ENCODE measurements around the gene MVK. TPM values are rescaled to one million over a fixed set of nuclear protein-coding genes. Genes with fewer than 3 reads are reported as not detected.

Gene MVK
- 28.4 and 28.9 TPM in 2 replicates for total RNA-seq (2022)
- percentile 61 among the genes with signal in this experiment for Bru-seq, nascent RNA
- percentile 61 among the genes with signal in this experiment for BruChase-seq, experiment 1, labeled RNA remaining after a 2-hour chase
- percentile 60 among the genes with signal in this experiment for BruChase-seq, experiment 2, labeled RNA remaining after a 6-hour chase
- long read RNA-seq, transcript MVK-203 (9 exons, 1,644 nt): minor isoform, 5 of 84 reads
- long read RNA-seq, transcript MVK-201 (11 exons, 1,956 nt): major isoform, 62 of 84 reads
- long read RNA-seq, partial matches to known transcripts: 3 of 84 reads
- long read RNA-seq, other reads (novel, unspliced or antisense): 11 of 84 reads

DNA sequence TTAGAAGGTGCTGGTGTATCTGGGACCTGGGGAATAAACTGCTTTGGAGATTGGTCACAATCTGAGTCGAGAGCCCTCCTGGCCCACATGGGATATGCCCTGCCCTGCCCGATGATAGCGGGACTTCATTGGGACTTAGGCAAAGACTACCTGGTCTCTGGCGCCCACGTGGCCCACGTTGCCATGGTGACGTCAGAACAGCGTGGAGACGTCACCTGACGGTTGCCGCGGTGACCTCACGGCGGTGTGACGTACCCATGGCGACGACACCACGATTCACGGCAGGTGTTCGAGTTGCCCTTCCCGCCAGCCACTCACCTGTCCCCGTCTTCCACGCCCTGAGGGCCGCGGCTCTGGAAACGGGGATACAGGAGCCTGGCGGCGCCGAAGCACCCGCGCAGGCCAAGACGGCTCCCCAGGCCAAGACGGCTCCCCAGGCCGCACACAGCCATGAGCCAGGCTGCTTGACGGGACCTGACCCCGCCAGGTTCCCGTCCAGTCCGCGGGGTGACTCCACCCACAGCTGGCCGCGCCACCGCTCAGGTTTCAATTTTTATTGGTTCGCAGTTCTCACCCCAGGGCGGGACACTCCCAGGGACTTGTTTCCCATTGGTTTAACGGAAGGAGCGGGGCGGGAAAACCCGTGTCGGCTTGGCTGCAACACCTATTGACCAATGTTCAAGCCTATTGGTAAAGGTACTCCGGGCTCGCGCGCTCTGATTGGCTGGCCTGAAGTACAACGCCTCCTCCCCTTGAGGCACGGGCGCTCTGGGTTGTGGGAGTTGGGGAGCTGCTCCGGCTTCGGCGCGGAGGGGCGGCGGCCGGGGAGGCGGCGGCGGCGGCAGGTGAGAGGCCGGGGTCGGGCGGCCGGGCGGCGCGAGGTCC lies at the start of gene MVK, which contains the start of gene MMAB:
TSS of gene MVK (plus strand) at position 766 of the 885 bp plus-strand sequence. CDS start 1,029 bp downstream, outside the sequence.
TSS of gene MMAB (minus strand) at position 476 of the 885 bp plus-strand sequence. CDS start at position 452, 24 bp downstream.
- Mint-ChIP-seq H3K36me3 (ENCODE audit: insufficient read depth, unreplicated experiment) (peaks cover 45% of the 10 kb centered on the region), H3K9me3 (ENCODE audit: unreplicated experiment) (no peaks in the 10 kb centered on the region), H3K4me3 (ENCODE audit: unreplicated experiment) (peak within 1 kb of the TSS; percentile 81), H3K27ac (ENCODE audit: unreplicated experiment) (peak within 1 kb of the TSS; percentile 96), H3K27me3 (ENCODE audit: insufficient read depth, unreplicated experiment) (no peaks in the 10 kb centered on the region), H3K4me1 (ENCODE audit: low read depth, unreplicated experiment) (no peaks in the 10 kb centered on the region)
- peak within 1 kb of the TSS; percentile 65 for H3K4me3 ChIP-seq (ENCODE audit: low read depth, low read length)
- POLR2A ChIA-PET: interaction anchor here (0.8 to 1.1 kb wide), 6 partner anchors 19 to 167 kb away, joined by 3 to 4 read pairs (median 3); partner anchors contain the start of genes KCTD10 and UBE3B
- TF ChIP-seq, protein P1, sequence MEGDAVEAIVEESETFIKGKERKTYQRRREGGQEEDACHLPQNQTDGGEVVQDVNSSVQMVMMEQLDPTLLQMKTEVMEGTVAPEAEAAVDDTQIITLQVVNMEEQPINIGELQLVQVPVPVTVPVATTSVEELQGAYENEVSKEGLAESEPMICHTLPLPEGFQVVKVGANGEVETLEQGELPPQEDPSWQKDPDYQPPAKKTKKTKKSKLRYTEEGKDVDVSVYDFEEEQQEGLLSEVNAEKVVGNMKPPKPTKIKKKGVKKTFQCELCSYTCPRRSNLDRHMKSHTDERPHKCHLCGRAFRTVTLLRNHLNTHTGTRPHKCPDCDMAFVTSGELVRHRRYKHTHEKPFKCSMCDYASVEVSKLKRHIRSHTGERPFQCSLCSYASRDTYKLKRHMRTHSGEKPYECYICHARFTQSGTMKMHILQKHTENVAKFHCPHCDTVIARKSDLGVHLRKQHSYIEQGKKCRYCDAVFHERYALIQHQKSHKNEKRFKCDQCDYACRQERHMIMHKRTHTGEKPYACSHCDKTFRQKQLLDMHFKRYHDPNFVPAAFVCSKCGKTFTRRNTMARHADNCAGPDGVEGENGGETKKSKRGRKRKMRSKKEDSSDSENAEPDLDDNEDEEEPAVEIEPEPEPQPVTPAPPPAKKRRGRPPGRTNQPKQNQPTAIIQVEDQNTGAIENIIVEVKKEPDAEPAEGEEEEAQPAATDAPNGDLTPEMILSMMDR (IDR thresholded peaks at IDR 0.05; ENCODE audit: insufficient read depth in 1 of 2, low read depth in 1 of 2, low read length in 1 of 2, severe bottlenecking in 1 of 2, unreplicated experiment in 1 of 2): no peak
- no TSS peak for BruUV-seq (replicated peaks)
- H3K9me3 ChIP-seq: no peaks in the 10 kb centered on the region
- CTCF ChIA-PET: interaction anchor here (1.0 to 1.8 kb wide), 4 partner anchors 9 to 202 kb away, joined by 3 to 14 read pairs (median 5); partner anchors contain the start of gene FAM222A
- DNase-seq: peak; percentile 99 to 100
- no peaks in the 10 kb centered on the region; the same call in 1 of the 2 replicates for H3K4me1 ChIP-seq
- intact Hi-C loops (cut with micrococcal nuclease; ENCODE audit: unreplicated experiment): loop anchor here (2.0 to 5.0 kb wide), 2 partner anchors 54 to 1169 kb away; partner anchors contain the start of gene PPP1CC
- H3K36me3 ChIP-seq (ENCODE audit: control insufficient read depth, insufficient read depth, low read length): no peaks in the 10 kb centered on the region; the same call in 1 of the 2 replicates
- H3K27me3 ChIP-seq (replicated peaks; ENCODE audit: control insufficient read depth, insufficient read depth, low read length): no peaks in the 10 kb centered on the region

DNA sequence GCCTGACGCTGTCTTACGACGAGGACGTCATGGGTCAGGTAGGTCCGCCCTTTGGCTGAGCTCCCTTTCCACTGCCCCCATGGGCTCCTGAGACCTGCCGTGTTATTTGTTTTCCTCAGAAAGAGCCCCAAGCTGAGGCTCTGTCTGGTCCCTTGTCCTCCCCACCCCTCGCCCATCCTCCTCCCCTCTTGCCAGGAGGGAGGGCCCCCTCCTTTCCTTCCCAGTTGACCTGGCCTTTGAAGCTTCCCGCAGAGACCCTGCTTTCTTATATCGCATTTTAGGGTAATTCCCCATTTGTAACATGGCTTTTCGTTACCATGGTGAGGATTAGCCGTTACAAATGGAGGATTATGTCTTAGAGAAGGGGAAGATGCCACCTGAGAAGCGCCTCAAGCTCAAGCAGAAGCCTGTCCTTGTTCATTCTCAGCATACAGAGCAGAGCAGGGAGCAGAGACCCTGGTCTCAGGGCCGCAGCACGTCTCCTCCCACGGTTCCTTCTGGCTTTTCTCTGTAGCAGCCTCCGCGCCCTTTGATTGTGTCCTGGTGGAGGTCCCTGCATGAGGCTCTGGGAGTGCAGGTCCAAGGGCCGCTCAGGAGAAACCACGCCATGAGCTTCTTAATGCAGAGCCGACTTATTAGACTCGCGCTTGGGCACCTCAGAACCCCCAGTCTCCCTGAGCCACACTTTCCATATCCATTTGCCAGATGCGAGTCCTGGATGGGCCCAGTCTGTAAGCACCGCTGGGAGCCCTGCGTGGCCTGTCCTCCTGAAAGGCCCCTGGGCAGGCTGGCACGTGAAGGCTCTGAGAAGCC lies 48.9 kb upstream of the MVK start:
- Histone ChIP-seq H3K4me1 (no peaks in the 10 kb centered on the region), H3K27me3 (replicated peaks; ENCODE audit: control insufficient read depth, insufficient read depth, low read length) (no peaks in the 10 kb centered on the region), H3K9me3 (no peaks in the 10 kb centered on the region), H3K36me3 (ENCODE audit: control insufficient read depth, insufficient read depth, low read length) (no peaks in the 10 kb centered on the region; the same call in 1 of the 2 replicates), H3K4me3 (ENCODE audit: low read depth, low read length) (no peak overlapping the region)
- no peaks in the 10 kb centered on the region for H3K4me1 Mint-ChIP-seq (ENCODE audit: low read depth, unreplicated experiment)
- no TSS peak for BruUV-seq (replicated peaks)
- intact Hi-C loops (cut with micrococcal nuclease; ENCODE audit: unreplicated experiment): no loop called here
- DNase-seq: no peak
- TF ChIP-seq, protein P1 (IDR thresholded peaks at IDR 0.05; ENCODE audit: insufficient read depth in 1 of 2, low read depth in 1 of 2, low read length in 1 of 2, severe bottlenecking in 1 of 2, unreplicated experiment in 1 of 2): no peak
- H3K9me3 Mint-ChIP-seq (ENCODE audit: unreplicated experiment): no peaks in the 10 kb centered on the region
- POLR2A ChIA-PET: no interaction called here
- CTCF ChIA-PET: no interaction called here
- H3K36me3 Mint-ChIP-seq (ENCODE audit: insufficient read depth, unreplicated experiment): no peaks in the 10 kb centered on the region
- no peak overlapping the region for H3K4me3 Mint-ChIP-seq (ENCODE audit: unreplicated experiment)
- H3K27ac Mint-ChIP-seq (ENCODE audit: unreplicated experiment): no peak overlapping the region
- H3K27me3 Mint-ChIP-seq (ENCODE audit: insufficient read depth, unreplicated experiment): no peaks in the 10 kb centered on the region

Data from Caco-2 (cell line).